Measurements from ENCODE around the gene MTM1. TPM values are rescaled to one million over a fixed set of nuclear protein-coding genes. Genes with fewer than 3 reads are reported as not detected.
A peak's percentile ranks its signal among the peaks of the same experiment; 100 is the strongest.

MTM1 gene
- total and polyA plus RNA-seq, 2 experiments from 2014 or later: 3.2 to 8.7 TPM

- Mint-ChIP-seq H3K36me3 (ENCODE audit: low read depth) (no peaks in the 10 kb centered on the region), H3K27me3 (ENCODE audit: insufficient read depth, low read depth, poor library complexity) (no peaks in the 10 kb centered on the region), H3K4me1 (peaks cover 11% of the 10 kb centered on the region), H3K27ac (no peak overlapping the region), H3K4me3 (no peak overlapping the region), H3K9me3 (no peaks in the 10 kb centered on the region; the same call in 1 of the 3 replicates)
- Histone ChIP-seq H3K79me2 (replicated peaks; ENCODE audit: insufficient read depth) (no peaks in the 10 kb centered on the region), H3F3A (replicated peaks; ENCODE audit: low read depth) (no peaks in the 10 kb centered on the region), H3K4me3 (no peak overlapping the region), H4K20me1 (replicated peaks; ENCODE audit: insufficient read depth) (no peaks in the 10 kb centered on the region), H2AFZ (no peak overlapping the region), H3K27ac (ENCODE audit: low read depth) (no peak overlapping the region), H3K36me3 (ENCODE audit: insufficient read depth) (no peaks in the 10 kb centered on the region), H3K9me2 (ENCODE audit: insufficient read depth) (no peaks in the 10 kb centered on the region), H3K4me1 (ENCODE audit: insufficient read depth) (no peaks in the 10 kb centered on the region), H3K27me3 (ENCODE audit: insufficient read depth) (no peaks in the 10 kb centered on the region), H3K4me2 (no peak overlapping the region)
- TF ChIP-seq, protein P1, sequence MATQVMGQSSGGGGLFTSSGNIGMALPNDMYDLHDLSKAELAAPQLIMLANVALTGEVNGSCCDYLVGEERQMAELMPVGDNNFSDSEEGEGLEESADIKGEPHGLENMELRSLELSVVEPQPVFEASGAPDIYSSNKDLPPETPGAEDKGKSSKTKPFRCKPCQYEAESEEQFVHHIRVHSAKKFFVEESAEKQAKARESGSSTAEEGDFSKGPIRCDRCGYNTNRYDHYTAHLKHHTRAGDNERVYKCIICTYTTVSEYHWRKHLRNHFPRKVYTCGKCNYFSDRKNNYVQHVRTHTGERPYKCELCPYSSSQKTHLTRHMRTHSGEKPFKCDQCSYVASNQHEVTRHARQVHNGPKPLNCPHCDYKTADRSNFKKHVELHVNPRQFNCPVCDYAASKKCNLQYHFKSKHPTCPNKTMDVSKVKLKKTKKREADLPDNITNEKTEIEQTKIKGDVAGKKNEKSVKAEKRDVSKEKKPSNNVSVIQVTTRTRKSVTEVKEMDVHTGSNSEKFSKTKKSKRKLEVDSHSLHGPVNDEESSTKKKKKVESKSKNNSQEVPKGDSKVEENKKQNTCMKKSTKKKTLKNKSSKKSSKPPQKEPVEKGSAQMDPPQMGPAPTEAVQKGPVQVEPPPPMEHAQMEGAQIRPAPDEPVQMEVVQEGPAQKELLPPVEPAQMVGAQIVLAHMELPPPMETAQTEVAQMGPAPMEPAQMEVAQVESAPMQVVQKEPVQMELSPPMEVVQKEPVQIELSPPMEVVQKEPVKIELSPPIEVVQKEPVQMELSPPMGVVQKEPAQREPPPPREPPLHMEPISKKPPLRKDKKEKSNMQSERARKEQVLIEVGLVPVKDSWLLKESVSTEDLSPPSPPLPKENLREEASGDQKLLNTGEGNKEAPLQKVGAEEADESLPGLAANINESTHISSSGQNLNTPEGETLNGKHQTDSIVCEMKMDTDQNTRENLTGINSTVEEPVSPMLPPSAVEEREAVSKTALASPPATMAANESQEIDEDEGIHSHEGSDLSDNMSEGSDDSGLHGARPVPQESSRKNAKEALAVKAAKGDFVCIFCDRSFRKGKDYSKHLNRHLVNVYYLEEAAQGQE (IDR thresholded peaks at IDR 0.05; ENCODE audit: unreplicated experiment): no peak
- TF ChIP-seq, protein P2, sequence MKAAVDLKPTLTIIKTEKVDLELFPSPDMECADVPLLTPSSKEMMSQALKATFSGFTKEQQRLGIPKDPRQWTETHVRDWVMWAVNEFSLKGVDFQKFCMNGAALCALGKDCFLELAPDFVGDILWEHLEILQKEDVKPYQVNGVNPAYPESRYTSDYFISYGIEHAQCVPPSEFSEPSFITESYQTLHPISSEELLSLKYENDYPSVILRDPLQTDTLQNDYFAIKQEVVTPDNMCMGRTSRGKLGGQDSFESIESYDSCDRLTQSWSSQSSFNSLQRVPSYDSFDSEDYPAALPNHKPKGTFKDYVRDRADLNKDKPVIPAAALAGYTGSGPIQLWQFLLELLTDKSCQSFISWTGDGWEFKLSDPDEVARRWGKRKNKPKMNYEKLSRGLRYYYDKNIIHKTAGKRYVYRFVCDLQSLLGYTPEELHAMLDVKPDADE (IDR thresholded peaks at IDR 0.05): no peak
- TF ChIP-seq JUNB (IDR thresholded peaks at IDR 0.05; ENCODE audit: unreplicated experiment) (no peak), CTCF (conservative IDR thresholded peaks at IDR 0.05; ENCODE audit: low read depth in 2 of 2) (peak; percentile 58 to 59), STAT1 (IDR thresholded peaks at IDR 0.05; ENCODE audit: unreplicated experiment) (no peak), NANOG (IDR thresholded peaks at IDR 0.05; ENCODE audit: borderline replicate concordance) (no peak), CREB1 (CRISPR knock-in tag; IDR thresholded peaks at IDR 0.05; ENCODE audit: low read depth) (no peak)
- DNase-seq (ENCODE audit: low spot score) (peak; percentile 79), ATAC-seq (peak; percentile 49)
These were observed 115.2 kb downstream of the MTM1 start for GRCh38 chrX:150683536-150684146.

GRCh38 chrX:150688911-150689451, 120.6 kb downstream of the MTM1 start:
- Histone ChIP-seq H3K4me3 (no peak overlapping the region), H3K4me2 (no peak overlapping the region), H3K4me1 (ENCODE audit: insufficient read depth) (peaks cover 7% of the 10 kb centered on the region), H3K79me2 (replicated peaks; ENCODE audit: insufficient read depth) (no peaks in the 10 kb centered on the region), H3F3A (replicated peaks; ENCODE audit: low read depth) (no peaks in the 10 kb centered on the region), H3K9me2 (ENCODE audit: insufficient read depth) (no peaks in the 10 kb centered on the region), H3K36me3 (ENCODE audit: insufficient read depth) (no peaks in the 10 kb centered on the region), H2AFZ (no peak overlapping the region), H3K27ac (ENCODE audit: low read depth) (no peak overlapping the region), H3K27me3 (ENCODE audit: insufficient read depth) (no peaks in the 10 kb centered on the region), H4K20me1 (replicated peaks; ENCODE audit: insufficient read depth) (no peaks in the 10 kb centered on the region)
- peak; percentile 64 for DNase-seq (ENCODE audit: low spot score)
- H3K4me1 Mint-ChIP-seq: peaks cover 17% of the 10 kb centered on the region
- H3K27ac Mint-ChIP-seq: no peak overlapping the region
- H3K27me3 Mint-ChIP-seq (ENCODE audit: insufficient read depth, low read depth, poor library complexity): peaks cover 3% of the 10 kb centered on the region
- H3K9me3 Mint-ChIP-seq: no peaks in the 10 kb centered on the region; the same call in 1 of the 3 replicates
- ATAC-seq: peak; percentile 54
- no peak overlapping the region for H3K4me3 Mint-ChIP-seq
- H3K36me3 Mint-ChIP-seq (ENCODE audit: low read depth): no peaks in the 10 kb centered on the region
- no peak for TF ChIP-seq NANOG (IDR thresholded peaks at IDR 0.05; ENCODE audit: borderline replicate concordance)
- no peak for TF ChIP-seq JUNB (IDR thresholded peaks at IDR 0.05; ENCODE audit: unreplicated experiment)
- TF ChIP-seq, protein P1 (IDR thresholded peaks at IDR 0.05; ENCODE audit: unreplicated experiment): no peak
- TF ChIP-seq CTCF (conservative IDR thresholded peaks at IDR 0.05; ENCODE audit: low read depth in 2 of 2): no peak
- TF ChIP-seq, protein P2 (IDR thresholded peaks at IDR 0.05): no peak
- TF ChIP-seq EZH2phosphoT487 (IDR thresholded peaks at IDR 0.05; ENCODE audit: unreplicated experiment): no peak
